ENCODE data around the gene ACAP1. TPM values are rescaled to one million over a fixed set of nuclear protein-coding genes. Genes with fewer than 3 reads are reported as not detected.

The ACAP1 gene
- total and polyA plus RNA-seq, 8 donors, result 1.6 to 5.6 (median 3.1) TPM

DNA sequence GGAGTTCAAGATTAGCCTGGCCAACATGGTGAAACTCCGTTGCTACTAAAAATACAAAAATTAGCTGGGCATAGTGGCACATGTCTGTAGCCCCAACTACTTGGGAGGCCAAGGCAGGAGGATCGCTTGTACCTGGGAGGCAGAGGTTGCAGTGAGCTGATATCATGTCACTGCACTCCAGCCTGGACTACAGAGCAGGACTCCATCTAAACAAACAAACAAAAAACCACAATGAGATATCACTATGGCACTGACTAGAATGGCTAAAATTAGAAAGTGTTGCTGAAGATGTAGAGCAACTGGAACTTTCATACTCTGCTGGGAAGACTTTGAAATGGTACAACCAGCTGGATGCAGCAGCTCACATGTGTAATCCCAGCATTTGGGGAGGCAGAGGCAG, 38.0 kb downstream of the ACAP1 start:
- H3K4me1 ChIP-seq, result no peaks in the 10 kb centered on the region
- no peaks in the 10 kb centered on the region for H3K36me3 ChIP-seq
- H3K4me3 ChIP-seq, result no peak overlapping the region
- intact Hi-C loops (cut with DNase I), result no loop called here
- no peak overlapping the region for H3K27ac ChIP-seq
- H3K27me3 ChIP-seq, result no peaks in the 10 kb centered on the region
- FAIRE-seq (no peak), DNase-seq (no peak), ATAC-seq (no peak)
- TF ChIP-seq CTCF (IDR thresholded peaks at IDR 0.05), result no peak
- 79 to 85% methylated on average over 2 of the region's 2 CpGs for WGBS, 2 donors
- no peaks in the 10 kb centered on the region for H3K9me3 ChIP-seq

DNA sequence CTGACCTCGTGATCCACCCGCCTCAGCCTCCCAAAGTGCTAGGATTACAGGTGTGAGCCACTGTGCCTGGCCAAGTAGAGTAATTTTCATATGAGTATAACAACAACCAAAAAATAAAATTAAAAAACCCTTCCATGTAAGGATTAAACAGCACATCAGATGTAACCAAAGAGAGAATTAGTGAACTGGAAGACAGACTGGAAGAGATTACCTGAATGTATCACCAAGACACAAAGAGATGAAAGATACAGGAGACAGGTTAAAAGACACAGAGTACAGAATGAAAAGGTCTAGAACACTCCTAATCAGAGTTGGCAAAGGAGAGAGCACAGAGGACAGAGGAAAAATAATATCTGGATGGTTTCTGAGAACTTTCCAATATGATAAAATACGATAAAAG, 42.8 kb downstream of the ACAP1 start:
- Histone ChIP-seq H3K4me1 (peaks cover 6 to 11% (median 8%) of the 10 kb centered on the region in 3 donors), H3K27ac (no peak overlapping the region), H3K4me3 (no peak overlapping the region), H3K27me3 (no peaks in the 10 kb centered on the region), H3K36me3 (no peaks in the 10 kb centered on the region), H3K9me3 (no peaks in the 10 kb centered on the region)
- ATAC-seq (no peak), FAIRE-seq (no peak), DNase-seq (no peak)
- 92 to 97% methylated on average over 3 of the region's 3 CpGs for WGBS, 2 donors
- intact Hi-C loops (cut with DNase I), result no loop called here
- TF ChIP-seq CTCF (IDR thresholded peaks at IDR 0.05), result no peak

DNA sequence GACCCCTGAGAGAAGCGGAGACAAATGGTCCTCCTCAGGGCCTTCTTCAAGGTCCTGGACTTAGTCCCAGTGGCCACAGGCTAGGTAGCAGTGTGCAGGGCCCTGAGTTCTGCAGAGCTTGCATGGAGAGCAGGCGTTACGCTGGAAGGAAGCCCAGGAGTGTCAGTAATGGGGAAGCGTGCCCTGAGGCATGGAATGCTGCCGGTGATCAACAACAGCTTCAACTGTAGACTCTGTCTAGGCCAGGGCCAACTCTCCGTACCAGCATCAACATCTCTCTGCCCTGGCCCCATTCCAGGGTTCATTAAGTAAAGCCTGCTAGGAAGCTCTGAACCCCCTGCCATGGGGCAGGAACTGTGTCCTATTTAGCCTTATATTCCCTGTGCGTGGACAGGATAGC, 44.0 kb downstream of the ACAP1 start:
- H3K27me3 ChIP-seq, result no peaks in the 10 kb centered on the region

GRCh38 chr17:7380855-7381683, 44.7 kb downstream of the ACAP1 start, which contains the start of gene TNK1:
Gene TNK1, plus strand, starts transcription at chr17:7381089. Its CDS starts 1,838 bp downstream, at chr17:7382927.
- 1% methylated on average over 48 to 52 of the region's 52 CpGs for WGBS, 2 donors
- no peak for TF ChIP-seq CTCF (IDR thresholded peaks at IDR 0.05)
- intact Hi-C loops (cut with DNase I), result no loop called here
- Histone ChIP-seq H3K4me3 (peak within 1 kb of the TSS; percentile 55 to 78 (median 64)), H3K36me3 (no peaks in the 10 kb centered on the region), H3K27ac (peak within 1 kb of the TSS; percentile 56 to 77 (median 74)), H3K9me3 (no peaks in the 10 kb centered on the region), H3K27me3 (no peaks in the 10 kb centered on the region), H3K4me1 (peaks cover 6 to 11% (median 8%) of the 10 kb centered on the region in 3 donors)
- FAIRE-seq, result no peak
- ATAC-seq, result peak; percentile 89 to 93 (median 90)
- DNase-seq, result peak; percentile 75 to 92 (median 82)

More for the DNA sequence above, 44.0 kb downstream of the ACAP1 start:
- Histone ChIP-seq H3K4me3 (peak overlapping the region; percentile 55 to 78 (median 64)), H3K36me3 (no peaks in the 10 kb centered on the region), H3K4me1 (peaks cover 6 to 11% (median 8%) of the 10 kb centered on the region in 3 donors), H3K9me3 (no peaks in the 10 kb centered on the region), H3K27ac (peak overlapping the region; percentile 56 to 77 (median 74))
- DNase-seq (peak; percentile 69 to 79 (median 78)), ATAC-seq (peak; percentile 65 to 85 (median 78)), FAIRE-seq (no peak)
- TF ChIP-seq CTCF (IDR thresholded peaks at IDR 0.05), result no peak
- intact Hi-C loops (cut with DNase I), result no loop called here
- 4 to 6% methylated on average over 7 of the region's 7 CpGs for WGBS, 2 donors

- DNase-seq (no peak), FAIRE-seq (no peak), ATAC-seq (no peak)
- H3K4me3 ChIP-seq, result no peak overlapping the region
- no peak for TF ChIP-seq CTCF (IDR thresholded peaks at IDR 0.05)
- peaks cover 6 to 11% (median 8%) of the 10 kb centered on the region in 3 donors for H3K4me1 ChIP-seq
- H3K36me3 ChIP-seq, result no peaks in the 10 kb centered on the region
- 91 to 93% methylated on average over 10 of the region's 10 CpGs for WGBS, 2 donors
- no peak overlapping the region for H3K27ac ChIP-seq
- H3K27me3 ChIP-seq, result no peaks in the 10 kb centered on the region
- no peaks in the 10 kb centered on the region for H3K9me3 ChIP-seq
- intact Hi-C loops (cut with DNase I), result no loop called here
Observed at GRCh38 chr17:7382901-7383300, 46.6 kb downstream of the ACAP1 start.
